Peyer's patch (tissue), 4 donors: ENCODE data around the gene ZMIZ2.

ENCODE experiments used
- CTCF ChIP-seq, 6 experiments: fragments of 450-650 bp in 4 of 6; fragments of 200-600 bp in 2 of 6; sonication (generic) in 1 of 6; IDR thresholded peaks; one replicate each; pipeline ENCODE4 v1.5.1; 2017 to 2019; ENCODE audit warnings: antibody characterized with exemption in 6 of 6, mild to moderate bottlenecking in 3 of 6, moderate library complexity in 1 of 6
- POLR2A ChIP-seq, 2 donors: fragments of 450-650 bp; IDR thresholded peaks; one replicate each; pipeline ENCODE4 v1.5.1; 2017; ENCODE audit warnings: antibody characterized with exemption in 2 of 2, mild to moderate bottlenecking in 2 of 2, moderate library complexity in 2 of 2

GRCh38 chr7:44775383-44776107 lies 26.9 kb downstream of the ZMIZ2 start:
- TF ChIP-seq CTCF (IDR thresholded peaks at IDR 0.05) (no peak), POLR2A (IDR thresholded peaks at IDR 0.05) (no peak)
